Kidney capillary endothelial cell (primary cell): ENCODE results near the gene NANOS3.

Experiments
- DNase-seq: peaks from one replicate; pipeline ENCODE4 v3.0.0-alpha.2; 2018; ENCODE audit warnings: low spot score

The NANOS3 gene

DNA sequence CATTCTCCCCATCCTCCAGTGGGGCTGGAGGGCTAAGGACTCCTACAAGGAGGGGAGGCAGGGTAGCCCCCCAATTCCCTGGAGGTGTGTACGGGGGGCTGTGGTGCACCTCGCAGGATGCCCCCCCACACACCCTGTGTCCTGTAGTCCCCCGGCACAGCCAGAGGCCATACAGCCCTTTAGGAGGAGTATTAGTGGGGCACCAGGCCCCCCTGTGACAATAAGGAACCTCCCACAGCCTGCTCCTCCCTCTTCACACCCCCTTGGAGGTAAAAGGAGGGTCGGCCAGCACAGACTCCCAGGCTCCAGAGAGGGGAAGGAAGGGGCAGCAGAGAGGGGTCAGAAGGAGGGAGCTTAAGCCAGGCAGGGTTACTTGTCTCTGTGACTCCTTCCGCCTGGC lies at the start of gene NANOS3:
Gene NANOS3, plus strand, starts transcription at position 301 of the 400 bp plus-strand sequence. CDS start 115 bp downstream, outside the sequence.
- no peak for DNase-seq

GRCh38 chr19:13827656-13828055 lies 49.3 kb upstream of the NANOS3 start:
- DNase-seq = no peak

DNA sequence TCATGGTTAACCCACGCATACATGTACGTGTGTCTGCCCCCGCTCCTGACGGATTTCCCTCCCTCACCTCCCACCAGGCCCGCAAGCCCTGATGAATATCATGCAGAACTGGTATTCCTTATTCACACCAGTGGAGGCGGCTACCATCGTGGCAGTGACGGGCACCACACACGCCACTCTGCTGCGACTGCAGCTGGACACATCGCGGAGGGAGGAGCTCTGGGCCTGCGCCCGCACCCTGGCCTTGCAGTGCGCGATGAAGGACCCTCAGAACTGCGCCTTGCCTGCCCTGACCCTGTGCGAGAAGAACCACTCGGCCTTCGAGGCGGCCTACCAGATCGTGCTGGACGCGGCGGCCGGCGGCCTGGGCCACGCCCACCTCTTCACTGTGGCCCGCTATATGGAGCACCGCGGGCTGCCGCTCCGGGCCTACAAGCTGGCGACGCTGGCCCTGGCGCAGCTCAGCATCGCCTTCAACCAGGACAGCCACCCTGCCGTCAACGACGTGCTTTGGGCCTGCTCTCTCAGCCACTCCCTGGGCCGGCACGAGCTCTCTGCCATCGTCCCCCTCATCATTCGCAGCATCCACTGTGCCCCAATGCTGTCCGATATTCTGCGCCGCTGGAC lies 46.7 kb upstream of the NANOS3 start:
- DNase-seq = no peak

- no peak for DNase-seq
Observed at GRCh38 chr19:13830741-13831536, 46.0 kb upstream of the NANOS3 start.

DNA sequence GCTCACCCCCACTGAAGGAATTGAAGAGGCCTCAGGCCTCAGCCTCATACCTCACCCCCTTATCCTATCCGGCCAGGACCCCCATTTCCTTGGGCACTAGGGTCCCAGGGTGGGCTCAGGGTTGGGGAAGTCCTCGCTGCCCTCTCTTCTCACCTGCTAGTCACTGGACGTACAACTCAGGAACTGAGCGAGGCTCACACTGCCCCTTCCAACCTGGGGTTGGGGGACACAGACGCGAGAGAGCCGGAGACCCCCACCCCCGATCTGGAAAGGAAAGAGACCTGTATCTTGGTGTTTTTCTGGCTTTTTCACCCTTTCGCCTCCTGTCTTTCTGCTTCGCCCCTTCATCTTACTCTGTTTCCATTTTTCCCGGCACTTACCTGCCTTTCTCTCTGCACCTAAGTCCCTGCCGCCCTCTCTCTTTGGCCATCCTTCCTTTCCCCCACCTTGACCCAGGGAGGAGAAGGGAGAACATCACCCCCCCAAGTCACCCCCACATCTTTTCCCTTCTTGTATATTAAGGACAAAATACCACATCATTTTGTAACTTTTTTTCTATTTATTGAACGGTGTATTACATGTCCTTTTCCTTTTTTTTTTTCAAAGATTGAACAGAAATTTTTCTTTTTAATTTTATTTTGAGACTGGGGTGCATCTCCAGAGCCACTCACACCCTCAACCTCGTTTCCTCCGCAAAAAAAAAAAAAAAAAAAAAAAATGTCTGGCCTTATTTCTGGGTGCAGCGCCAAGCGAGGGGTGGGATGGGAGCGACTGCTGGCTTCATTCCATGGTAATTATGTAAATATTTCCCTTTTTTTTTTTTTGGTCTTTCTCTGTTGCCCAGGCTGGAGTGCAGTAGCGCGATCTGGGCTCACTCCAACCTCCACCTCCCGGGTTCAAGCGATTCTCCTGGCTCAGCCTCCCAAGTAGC lies 45.1 kb upstream of the NANOS3 start:
- DNase-seq = no peak

DNA sequence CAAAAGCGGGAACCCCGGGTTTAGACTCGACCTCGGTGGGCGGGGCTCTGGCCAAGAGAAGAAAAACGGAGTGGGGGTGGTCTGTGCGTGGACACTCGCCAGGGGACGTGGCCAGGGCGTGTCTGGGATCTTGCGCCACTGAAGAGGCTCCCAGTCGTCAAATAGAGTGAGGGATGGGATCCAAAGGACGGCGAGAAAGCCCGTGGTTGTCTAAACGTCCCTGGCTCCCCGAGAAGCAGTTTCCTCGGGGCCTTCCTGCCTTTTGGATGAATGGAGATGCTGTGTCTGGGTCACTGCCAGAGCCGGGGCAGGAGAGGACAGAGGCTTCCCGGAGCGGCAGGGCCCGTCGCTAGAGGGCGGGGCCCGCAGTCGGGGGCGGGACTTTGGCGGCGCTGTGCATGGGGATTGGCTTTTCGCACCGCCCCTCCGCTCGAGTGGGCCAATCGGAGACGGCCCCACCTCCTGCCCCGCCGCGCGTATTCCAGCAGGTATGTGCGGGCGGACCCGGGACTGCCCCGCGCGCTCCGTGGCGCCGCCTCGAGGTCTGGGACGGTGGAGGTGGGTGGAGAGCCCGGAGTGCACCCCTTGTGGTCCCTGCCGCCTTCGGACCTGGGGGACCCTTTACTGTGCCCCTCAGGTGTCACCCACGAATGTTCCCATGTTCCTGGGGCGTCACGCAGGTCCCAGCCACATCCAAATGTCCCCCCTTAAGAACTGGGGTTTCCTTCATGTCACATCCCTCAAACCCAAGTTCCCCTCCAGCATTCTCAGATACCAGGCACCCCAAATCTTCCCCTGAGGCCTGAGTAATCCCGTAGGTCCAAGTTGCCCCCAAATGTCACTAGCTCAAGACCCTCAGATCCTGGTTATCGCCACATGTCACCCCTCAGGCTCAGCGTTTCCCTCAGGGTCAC lies 43.3 kb upstream of the NANOS3 start:
- peak; percentile 75 for DNase-seq

- no peak for DNase-seq
Observed at GRCh38 chr19:13834244-13835069, 42.5 kb upstream of the NANOS3 start.

DNA sequence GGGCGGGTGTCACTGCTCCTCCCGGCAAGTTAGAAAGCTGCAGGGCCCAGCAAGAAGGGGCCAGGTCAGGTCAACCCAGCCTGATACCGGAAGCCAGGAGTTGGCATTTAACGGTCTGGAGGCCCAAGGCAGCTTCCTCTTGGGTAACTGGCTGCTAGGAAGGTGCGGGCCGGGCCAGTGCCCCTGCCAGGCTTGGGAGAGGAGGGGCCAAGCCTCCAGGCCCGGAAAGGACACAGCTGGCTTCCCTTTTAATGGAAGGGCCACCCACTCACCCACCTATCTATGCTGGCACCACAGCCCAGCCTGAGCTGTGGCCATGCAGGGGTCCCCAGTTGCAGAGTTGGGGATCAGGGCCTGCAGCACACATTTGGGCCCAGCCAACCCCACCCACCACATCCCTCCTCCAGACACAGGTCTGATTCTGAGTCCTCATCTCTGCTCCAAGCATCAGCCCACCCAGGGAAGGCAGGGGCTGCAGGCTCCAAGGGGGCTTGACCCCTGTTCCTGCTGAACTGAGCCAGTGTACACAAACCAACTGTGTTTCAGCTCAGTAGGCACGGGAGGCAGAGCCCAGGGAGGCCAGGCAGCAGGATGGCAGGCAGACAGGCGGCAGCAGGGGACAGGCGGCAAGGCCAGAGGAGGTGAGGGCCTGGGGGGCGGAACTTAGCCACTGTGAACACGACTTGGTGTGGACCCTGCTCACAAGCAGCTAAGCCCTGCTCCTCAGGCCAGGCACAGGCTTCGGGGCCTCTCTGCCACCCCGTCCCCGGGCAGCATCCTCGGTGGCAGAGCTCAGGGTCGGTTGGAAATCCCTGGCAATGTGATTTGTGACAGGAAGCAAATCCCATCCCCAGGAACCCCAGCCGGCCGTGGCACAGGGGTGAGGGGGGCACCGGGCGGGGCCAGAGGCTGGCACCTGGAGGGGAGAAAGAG lies 40.9 kb upstream of the NANOS3 start:
- no peak for DNase-seq

- DNase-seq = no peak
Observed at GRCh38 chr19:13838435-13839129, 38.4 kb upstream of the NANOS3 start.

GRCh38 chr19:13839130-13839937 lies 37.6 kb upstream of the NANOS3 start:
- peak; percentile 85 for DNase-seq

DNA sequence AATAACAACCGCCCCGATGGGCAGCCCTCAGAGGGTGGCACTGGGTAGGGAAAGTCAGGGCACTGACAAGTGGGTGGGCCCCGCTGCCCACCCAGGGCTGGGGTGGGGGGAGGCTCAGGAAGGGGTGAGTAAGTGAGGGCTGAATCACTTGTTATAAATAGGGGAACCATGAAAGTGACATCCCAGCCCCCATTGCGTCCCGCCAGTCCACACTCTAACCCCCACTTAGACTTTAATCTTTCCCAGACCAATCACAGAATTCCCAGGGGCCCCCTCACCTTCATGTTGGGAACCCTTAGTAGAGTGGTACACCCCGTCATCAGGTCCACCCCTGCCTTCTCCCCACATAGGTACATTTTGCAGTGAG lies 37.0 kb upstream of the NANOS3 start:
- peak; percentile 85 for DNase-seq

GRCh38 chr19:13840305-13841085 lies 36.4 kb upstream of the NANOS3 start:
- DNase-seq = no peak

GRCh38 chr19:13841086-13841961 lies 35.6 kb upstream of the NANOS3 start:
- DNase-seq = no peak

DNA sequence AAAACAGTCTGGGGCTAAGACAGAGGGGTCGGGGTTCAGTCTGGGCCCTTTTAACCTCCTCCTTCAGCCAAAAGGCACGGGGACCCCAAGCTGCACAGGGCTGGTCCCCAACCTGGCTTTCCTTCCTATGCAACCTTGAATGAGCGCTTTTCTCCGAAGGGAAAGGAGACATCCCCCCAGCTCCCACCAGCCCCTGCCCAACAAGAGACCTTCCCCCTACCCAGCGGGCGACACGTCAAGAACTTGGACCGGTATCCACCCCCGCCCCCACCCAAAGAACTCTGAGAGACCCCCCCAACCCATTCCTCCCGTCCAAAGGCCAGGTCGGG lies 35.0 kb upstream of the NANOS3 start:
- DNase-seq = no peak

DNA sequence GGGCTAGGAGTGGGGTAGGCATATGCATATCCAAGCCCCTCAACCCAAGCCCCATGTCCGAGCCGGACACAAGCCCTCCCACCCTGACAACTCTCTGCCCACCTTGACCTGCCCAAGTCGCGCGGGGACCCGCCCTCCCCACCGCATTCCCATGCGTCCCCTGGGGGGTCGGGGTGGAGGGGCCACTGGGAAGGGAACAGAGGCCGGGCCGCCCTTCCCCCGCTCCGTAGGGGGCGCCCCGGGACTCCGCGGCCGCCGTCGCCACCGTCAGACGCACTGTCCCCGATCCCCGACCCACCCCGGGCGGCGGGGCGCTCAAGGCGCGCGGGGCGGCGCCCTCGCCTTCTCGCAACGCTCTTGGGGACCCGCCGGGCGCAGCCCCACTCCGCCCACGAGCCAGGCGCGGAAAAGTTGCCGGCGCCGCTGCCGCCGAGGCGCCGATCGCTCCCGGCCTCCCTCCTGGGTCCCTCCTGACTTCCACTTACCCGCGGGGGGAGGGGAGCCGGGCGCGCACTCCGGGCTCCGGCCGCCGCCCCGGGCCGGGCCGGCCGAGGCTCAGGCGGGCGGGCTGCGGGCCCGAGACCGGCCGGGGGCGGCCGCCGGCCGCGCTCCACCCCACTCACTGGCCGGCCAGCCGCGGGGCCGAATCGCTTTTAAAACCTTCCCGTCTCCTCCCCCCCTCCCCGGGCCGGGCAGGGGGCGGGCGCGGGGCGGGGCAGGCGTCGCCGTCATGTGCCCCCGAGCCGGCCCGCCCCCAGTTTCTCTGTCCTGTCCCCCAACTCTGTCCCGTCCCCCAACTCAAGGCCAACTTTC lies 34.4 kb upstream of the NANOS3 start:
- no peak for DNase-seq
